ENCODE data around the gene TMEM164.

Gene TMEM164

DNA sequence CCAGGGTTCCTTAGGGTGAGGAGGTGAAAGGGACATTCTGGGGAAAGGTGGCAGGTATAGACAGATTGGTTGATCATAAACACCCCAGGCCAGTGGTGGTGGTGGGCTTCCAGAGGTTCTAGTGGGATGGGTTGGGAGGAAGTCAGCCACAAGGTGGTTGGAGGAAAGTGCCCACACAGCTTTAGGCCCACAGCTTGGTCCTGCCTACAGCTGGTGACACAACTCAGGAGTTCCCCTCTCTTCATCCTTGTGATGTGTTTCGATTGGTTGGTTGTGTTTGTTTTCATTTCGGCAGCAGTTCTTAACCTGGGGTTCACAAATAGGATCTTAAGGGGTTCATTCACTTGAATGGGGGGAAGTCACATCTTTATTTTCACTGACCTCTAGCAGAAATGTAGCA lies 157.0 kb downstream of the TMEM164 start:
- no peak for DNase-seq (ENCODE audit: extremely low spot score)
- CTCF ChIA-PET: interaction anchor here (0.6 to 7.8 kb wide), 24 partner anchors 8 to 689 kb away, joined by 3 to 166 read pairs (median 5); no protein-coding TSS in a partner anchor
- POLR2A ChIA-PET: interaction anchor here (1.0 to 2.3 kb wide), 4 partner anchors 19 to 259 kb away, joined by 3 to 7 read pairs (median 5); partner anchors contain the start of gene AMMECR1
- TF ChIP-seq NFRKB (IDR thresholded peaks at IDR 0.05): no peak
- TF ChIP-seq CTBP1 (IDR thresholded peaks at IDR 0.05; ENCODE audit: borderline replicate concordance): no peak
- no peak for TF ChIP-seq LEF1 (IDR thresholded peaks at IDR 0.05; ENCODE audit: borderline replicate concordance)
- no peak for TF ChIP-seq ZNF384 (IDR thresholded peaks at IDR 0.05)
- TF ChIP-seq ELF4 (IDR thresholded peaks at IDR 0.05): no peak
- no peak for TF ChIP-seq ARNT (IDR thresholded peaks at IDR 0.05)
- no peak for TF ChIP-seq HDGF (IDR thresholded peaks at IDR 0.05; ENCODE audit: borderline replicate concordance)
- no peak for TF ChIP-seq L3MBTL2 (conservative IDR thresholded peaks at IDR 0.05)
- no peak for TF ChIP-seq SP1 (IDR thresholded peaks at IDR 0.05)
- no peak for TF ChIP-seq SUZ12 (IDR thresholded peaks at IDR 0.05)
- no peak for TF ChIP-seq TARDBP (IDR thresholded peaks at IDR 0.05)
- no peak for TF ChIP-seq BHLHE40 (IDR thresholded peaks at IDR 0.05; ENCODE audit: borderline replicate concordance)
- TF ChIP-seq FOXM1 (IDR thresholded peaks at IDR 0.05; ENCODE audit: borderline replicate concordance): no peak
- TF ChIP-seq, protein P1, sequence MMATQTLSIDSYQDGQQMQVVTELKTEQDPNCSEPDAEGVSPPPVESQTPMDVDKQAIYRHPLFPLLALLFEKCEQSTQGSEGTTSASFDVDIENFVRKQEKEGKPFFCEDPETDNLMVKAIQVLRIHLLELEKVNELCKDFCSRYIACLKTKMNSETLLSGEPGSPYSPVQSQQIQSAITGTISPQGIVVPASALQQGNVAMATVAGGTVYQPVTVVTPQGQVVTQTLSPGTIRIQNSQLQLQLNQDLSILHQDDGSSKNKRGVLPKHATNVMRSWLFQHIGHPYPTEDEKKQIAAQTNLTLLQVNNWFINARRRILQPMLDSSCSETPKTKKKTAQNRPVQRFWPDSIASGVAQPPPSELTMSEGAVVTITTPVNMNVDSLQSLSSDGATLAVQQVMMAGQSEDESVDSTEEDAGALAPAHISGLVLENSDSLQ (IDR thresholded peaks at IDR 0.05): no peak

DNA sequence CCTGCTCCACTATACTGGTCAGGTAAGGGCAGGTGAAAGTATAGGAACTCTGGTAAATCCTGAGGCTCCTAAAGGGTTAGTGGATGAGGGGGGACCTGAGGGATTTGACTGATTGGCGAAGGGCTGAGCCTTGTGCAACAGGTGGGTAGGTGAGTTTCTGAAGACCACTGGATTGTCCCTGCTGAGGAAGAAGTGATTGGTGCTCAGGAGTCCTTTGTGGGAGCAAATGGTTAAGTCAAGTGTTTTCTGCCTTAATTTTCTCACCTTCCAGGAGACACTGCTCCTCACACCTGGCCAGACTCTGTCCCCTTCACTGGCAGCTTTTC lies 158.4 kb downstream of the TMEM164 start:
- POLR2A ChIA-PET: interaction anchor here (1.2 to 2.3 kb wide), 3 partner anchors 157 to 257 kb away, joined by 3 to 7 read pairs (median 7); partner anchors contain the start of gene AMMECR1
- TF ChIP-seq SUZ12 (IDR thresholded peaks at IDR 0.05): no peak
- no peak for TF ChIP-seq HDGF (IDR thresholded peaks at IDR 0.05; ENCODE audit: borderline replicate concordance)
- TF ChIP-seq ARNT (IDR thresholded peaks at IDR 0.05): no peak
- TF ChIP-seq, protein P1 (IDR thresholded peaks at IDR 0.05): no peak
- TF ChIP-seq NFRKB (IDR thresholded peaks at IDR 0.05): no peak
- TF ChIP-seq TARDBP (IDR thresholded peaks at IDR 0.05): no peak
- TF ChIP-seq SP1 (IDR thresholded peaks at IDR 0.05): no peak
- no peak for TF ChIP-seq FOXK2 (IDR thresholded peaks at IDR 0.05)
- no peak for TF ChIP-seq ZNF384 (IDR thresholded peaks at IDR 0.05)
- no peak for TF ChIP-seq BHLHE40 (IDR thresholded peaks at IDR 0.05; ENCODE audit: borderline replicate concordance)
- TF ChIP-seq CTBP1 (IDR thresholded peaks at IDR 0.05; ENCODE audit: borderline replicate concordance): no peak
- TF ChIP-seq ELF4 (IDR thresholded peaks at IDR 0.05): no peak
- no peak for TF ChIP-seq LEF1 (IDR thresholded peaks at IDR 0.05; ENCODE audit: borderline replicate concordance)
- no peak for TF ChIP-seq FOXM1 (IDR thresholded peaks at IDR 0.05; ENCODE audit: borderline replicate concordance)
- TF ChIP-seq FOXA1 (IDR thresholded peaks at IDR 0.05): no peak
- no peak for TF ChIP-seq L3MBTL2 (conservative IDR thresholded peaks at IDR 0.05)
- CTCF ChIA-PET: interaction anchor here (0.7 to 7.8 kb wide), 12 partner anchors 9 to 686 kb away, joined by 3 to 166 read pairs (median 4); no protein-coding TSS in a partner anchor
- no peak for DNase-seq (ENCODE audit: extremely low spot score)

DNA sequence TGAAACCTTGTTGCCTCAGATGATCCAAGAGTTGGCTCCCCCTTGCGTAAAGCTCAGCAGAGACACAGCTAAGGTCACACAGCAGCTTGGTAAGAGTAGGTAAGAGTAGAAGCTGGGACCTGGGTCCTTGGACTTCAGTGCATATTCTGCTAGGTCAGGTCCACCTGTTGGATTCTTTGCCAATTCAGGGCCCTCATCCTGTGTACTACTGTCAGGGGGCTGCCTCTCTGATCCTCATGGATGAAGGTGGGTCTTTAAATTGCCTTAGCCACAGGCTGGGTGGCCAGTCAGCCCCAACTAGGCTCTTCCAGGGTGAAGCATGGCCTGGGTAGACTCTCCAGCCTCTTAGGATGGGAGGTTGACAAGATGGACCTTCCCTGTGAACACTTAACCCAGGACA lies 159.2 kb downstream of the TMEM164 start:
- TF ChIP-seq FOXM1 (IDR thresholded peaks at IDR 0.05; ENCODE audit: borderline replicate concordance) (no peak), TARDBP (IDR thresholded peaks at IDR 0.05) (no peak), SUZ12 (IDR thresholded peaks at IDR 0.05) (no peak), ARNT (IDR thresholded peaks at IDR 0.05) (no peak), ZNF384 (IDR thresholded peaks at IDR 0.05) (no peak), SP1 (IDR thresholded peaks at IDR 0.05) (no peak), CTBP1 (IDR thresholded peaks at IDR 0.05; ENCODE audit: borderline replicate concordance) (no peak), FOXA1 (IDR thresholded peaks at IDR 0.05) (no peak), FOXK2 (IDR thresholded peaks at IDR 0.05) (no peak)
- TF ChIP-seq, protein P1 (IDR thresholded peaks at IDR 0.05): no peak
- ChIA-PET POLR2A (interaction anchor here (2.0 to 2.3 kb wide), 2 partner anchors 250 to 257 kb away, joined by 7 read pairs; no protein-coding TSS in a partner anchor), CTCF (interaction anchor here (0.7 to 7.8 kb wide), 5 partner anchors 15 to 685 kb away, joined by 4 to 166 read pairs (median 15); no protein-coding TSS in a partner anchor)
- DNase-seq (ENCODE audit: extremely low spot score): no peak

DNA sequence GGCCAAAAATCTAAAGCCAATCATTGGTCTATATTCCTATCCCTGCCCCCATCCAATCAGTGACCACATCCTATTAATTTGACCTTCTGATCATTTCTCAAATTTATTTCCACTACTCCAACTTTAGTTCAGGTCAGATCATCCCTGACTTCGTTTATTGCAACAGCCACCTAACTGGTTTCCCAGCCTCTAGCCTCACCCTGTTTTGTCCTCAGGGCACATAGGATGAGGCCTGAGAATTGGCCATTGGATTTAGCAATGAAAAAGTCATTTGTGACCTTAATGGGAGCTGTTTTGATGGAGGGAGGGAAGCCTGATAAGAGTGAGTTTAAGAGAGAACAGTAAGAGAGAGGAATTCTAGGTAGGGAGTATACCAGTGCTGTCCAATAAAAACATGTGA lies 160.0 kb downstream of the TMEM164 start:
- ChIA-PET POLR2A (no interaction called here), CTCF (interaction anchor here (6.6 to 6.7 kb wide), 2 partner anchors 247 to 255 kb away, joined by 82 to 93 read pairs; no protein-coding TSS in a partner anchor)
- no peak for DNase-seq (ENCODE audit: extremely low spot score)
- no peak for TF ChIP-seq HDGF (IDR thresholded peaks at IDR 0.05; ENCODE audit: borderline replicate concordance)
- TF ChIP-seq TARDBP (IDR thresholded peaks at IDR 0.05): no peak
- no peak for TF ChIP-seq CTBP1 (IDR thresholded peaks at IDR 0.05; ENCODE audit: borderline replicate concordance)
- TF ChIP-seq ZNF384 (IDR thresholded peaks at IDR 0.05): no peak
- no peak for TF ChIP-seq BHLHE40 (IDR thresholded peaks at IDR 0.05; ENCODE audit: borderline replicate concordance)
- no peak for TF ChIP-seq FOXA1 (IDR thresholded peaks at IDR 0.05)
- no peak for TF ChIP-seq LEF1 (IDR thresholded peaks at IDR 0.05; ENCODE audit: borderline replicate concordance)
- no peak for TF ChIP-seq L3MBTL2 (conservative IDR thresholded peaks at IDR 0.05)
- no peak for TF ChIP-seq ARNT (IDR thresholded peaks at IDR 0.05)
- TF ChIP-seq NFRKB (IDR thresholded peaks at IDR 0.05): no peak
- no peak for TF ChIP-seq SUZ12 (IDR thresholded peaks at IDR 0.05)
- TF ChIP-seq FOXM1 (IDR thresholded peaks at IDR 0.05; ENCODE audit: borderline replicate concordance): no peak
- TF ChIP-seq ELF4 (IDR thresholded peaks at IDR 0.05): no peak
- no peak for TF ChIP-seq FOXK2 (IDR thresholded peaks at IDR 0.05)

DNA sequence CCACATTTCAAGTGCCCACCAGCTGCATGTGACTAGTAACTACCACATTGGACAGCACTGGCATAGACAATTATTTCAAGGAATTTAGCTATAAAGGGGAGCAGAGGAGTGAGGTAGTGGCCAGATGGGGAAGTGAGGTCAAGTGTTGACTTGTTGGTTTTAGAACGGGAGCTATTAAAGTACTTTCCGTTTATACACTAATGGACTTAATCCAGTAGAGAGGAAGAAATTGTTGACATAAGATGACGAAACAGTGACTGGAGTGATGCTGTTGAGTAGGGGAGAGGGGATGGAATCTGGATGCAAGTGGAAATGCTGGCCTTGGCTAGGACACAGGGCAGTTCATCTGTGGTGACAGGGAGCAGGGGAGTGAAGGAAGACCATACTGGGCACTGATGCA lies 160.6 kb downstream of the TMEM164 start:
- ChIA-PET CTCF (interaction anchor here (0.6 to 6.7 kb wide), 4 partner anchors 16 to 324 kb away, joined by 3 to 93 read pairs (median 43); no protein-coding TSS in a partner anchor), POLR2A (interaction anchor here (1.0 kb wide), 1 partner anchor 247 kb away, joined by 4 read pairs; no protein-coding TSS in a partner anchor)
- TF ChIP-seq FOXA1 (IDR thresholded peaks at IDR 0.05): no peak
- TF ChIP-seq BHLHE40 (IDR thresholded peaks at IDR 0.05; ENCODE audit: borderline replicate concordance): no peak
- no peak for TF ChIP-seq ARNT (IDR thresholded peaks at IDR 0.05)
- TF ChIP-seq CTBP1 (IDR thresholded peaks at IDR 0.05; ENCODE audit: borderline replicate concordance): no peak
- no peak for TF ChIP-seq SP1 (IDR thresholded peaks at IDR 0.05)
- TF ChIP-seq FOXK2 (IDR thresholded peaks at IDR 0.05): no peak
- no peak for TF ChIP-seq HDGF (IDR thresholded peaks at IDR 0.05; ENCODE audit: borderline replicate concordance)
- no peak for TF ChIP-seq ZNF384 (IDR thresholded peaks at IDR 0.05)
- TF ChIP-seq ELF4 (IDR thresholded peaks at IDR 0.05): no peak
- TF ChIP-seq FOXM1 (IDR thresholded peaks at IDR 0.05; ENCODE audit: borderline replicate concordance): no peak
- no peak for TF ChIP-seq SUZ12 (IDR thresholded peaks at IDR 0.05)
- TF ChIP-seq NFRKB (IDR thresholded peaks at IDR 0.05): no peak
- TF ChIP-seq LEF1 (IDR thresholded peaks at IDR 0.05; ENCODE audit: borderline replicate concordance): no peak
- no peak for DNase-seq (ENCODE audit: extremely low spot score)

All from HEK293T (cell line).